ES-I3 (cell line): ENCODE measurements around the gene CFAP77.

Source experiments
- H3K36me3 ChIP-seq: 2 replicates; pipeline ENCODE4 v1.6.1; 2013; ENCODE audit warnings: mild to moderate bottlenecking, low read length, control low read depth, moderate library complexity; ENCODE audit not compliant: insufficient read depth
- H3K4me1 ChIP-seq: 2 replicates; pipeline ENCODE4 v1.6.1; 2013; ENCODE audit warnings: mild to moderate bottlenecking, control low read depth, low read length; ENCODE audit not compliant: insufficient read depth
- H3K9ac ChIP-seq: 2 replicates; pipeline ENCODE4 v1.6.1; 2013; ENCODE audit warnings: low read depth, mild to moderate bottlenecking, low read length, moderate library complexity
- H3K9me3 ChIP-seq: 2 replicates; pipeline ENCODE4 v1.6.1; 2013; ENCODE audit warnings: mild to moderate bottlenecking, low read length, moderate library complexity; ENCODE audit not compliant: control insufficient read depth, insufficient read depth

The CFAP77 gene

GRCh38 chr9:132418726-132419363, 8.8 kb downstream of the CFAP77 start:
- Histone ChIP-seq H3K4me1 (peaks cover 6% of the 10 kb centered on the region; the same call in 1 of the 2 replicates), H3K9ac (no peak overlapping the region), H3K9me3 (no peaks in the 10 kb centered on the region), H3K36me3 (no peaks in the 10 kb centered on the region)

GRCh38 chr9:132422574-132422973, 12.6 kb downstream of the CFAP77 start:
- Histone ChIP-seq H3K9me3 (no peaks in the 10 kb centered on the region), H3K36me3 (no peaks in the 10 kb centered on the region), H3K9ac (no peak overlapping the region), H3K4me1 (peaks cover 11% of the 10 kb centered on the region)

- Histone ChIP-seq H3K36me3 (no peaks in the 10 kb centered on the region), H3K4me1 (peaks cover 11% of the 10 kb centered on the region), H3K9me3 (no peaks in the 10 kb centered on the region), H3K9ac (no peak overlapping the region)
Measured at GRCh38 chr9:132423503-132423902, 13.5 kb downstream of the CFAP77 start.

GRCh38 chr9:132424857-132425674, 15.1 kb downstream of the CFAP77 start:
- H3K9me3 ChIP-seq = no peaks in the 10 kb centered on the region
- no peak overlapping the region for H3K9ac ChIP-seq
- no peaks in the 10 kb centered on the region for H3K36me3 ChIP-seq
- H3K4me1 ChIP-seq = peaks cover 11% of the 10 kb centered on the region

- Histone ChIP-seq H3K9me3 (no peaks in the 10 kb centered on the region), H3K4me1 (peaks cover 11% of the 10 kb centered on the region), H3K9ac (no peak overlapping the region), H3K36me3 (no peaks in the 10 kb centered on the region)
Measured at GRCh38 chr9:132425675-132426062, 15.7 kb downstream of the CFAP77 start.

GRCh38 chr9:132426639-132427414, 16.8 kb downstream of the CFAP77 start:
- H3K4me1 ChIP-seq = peaks cover 11% of the 10 kb centered on the region
- H3K9me3 ChIP-seq = no peaks in the 10 kb centered on the region
- H3K9ac ChIP-seq = no peak overlapping the region
- no peaks in the 10 kb centered on the region for H3K36me3 ChIP-seq

- H3K36me3 ChIP-seq = no peaks in the 10 kb centered on the region
- peaks cover 5% of the 10 kb centered on the region for H3K4me1 ChIP-seq
- no peaks in the 10 kb centered on the region for H3K9me3 ChIP-seq
- H3K9ac ChIP-seq = no peak overlapping the region
Measured at GRCh38 chr9:132430998-132431397, 21.0 kb downstream of the CFAP77 start.

- H3K9ac ChIP-seq = no peak overlapping the region
- no peaks in the 10 kb centered on the region for H3K36me3 ChIP-seq
- no peaks in the 10 kb centered on the region for H3K9me3 ChIP-seq
- H3K4me1 ChIP-seq = no peaks in the 10 kb centered on the region
Measured at GRCh38 chr9:132434881-132435280, 24.9 kb downstream of the CFAP77 start.

GRCh38 chr9:132439153-132439552, 29.1 kb downstream of the CFAP77 start:
- H3K4me1 ChIP-seq = peaks cover 5% of the 10 kb centered on the region
- no peak overlapping the region for H3K9ac ChIP-seq
- no peaks in the 10 kb centered on the region for H3K9me3 ChIP-seq
- H3K36me3 ChIP-seq = no peaks in the 10 kb centered on the region

GRCh38 chr9:132440735-132441134, 30.7 kb downstream of the CFAP77 start:
- Histone ChIP-seq H3K4me1 (peaks cover 5% of the 10 kb centered on the region), H3K9ac (no peak overlapping the region), H3K36me3 (no peaks in the 10 kb centered on the region), H3K9me3 (no peaks in the 10 kb centered on the region)

- peaks cover 5% of the 10 kb centered on the region for H3K4me1 ChIP-seq
- H3K36me3 ChIP-seq = no peaks in the 10 kb centered on the region
- no peak overlapping the region for H3K9ac ChIP-seq
- no peaks in the 10 kb centered on the region for H3K9me3 ChIP-seq
Measured at GRCh38 chr9:132441404-132441803, 31.4 kb downstream of the CFAP77 start.

- no peaks in the 10 kb centered on the region for H3K36me3 ChIP-seq
- no peaks in the 10 kb centered on the region for H3K9me3 ChIP-seq
- peaks cover 9% of the 10 kb centered on the region for H3K4me1 ChIP-seq
- no peak overlapping the region for H3K9ac ChIP-seq
Measured at GRCh38 chr9:132443951-132444607, 34.1 kb downstream of the CFAP77 start.

- Histone ChIP-seq H3K4me1 (peaks cover 3% of the 10 kb centered on the region; the same call in 1 of the 2 replicates), H3K9ac (no peak overlapping the region), H3K36me3 (no peaks in the 10 kb centered on the region), H3K9me3 (no peaks in the 10 kb centered on the region)
Measured at GRCh38 chr9:132446887-132447286, 36.9 kb downstream of the CFAP77 start.

GRCh38 chr9:132447346-132447745, 37.3 kb downstream of the CFAP77 start:
- H3K9ac ChIP-seq = no peak overlapping the region
- H3K36me3 ChIP-seq = no peaks in the 10 kb centered on the region
- H3K9me3 ChIP-seq = no peaks in the 10 kb centered on the region
- peaks cover 3% of the 10 kb centered on the region; the same call in 1 of the 2 replicates for H3K4me1 ChIP-seq
